HG02973 (cell line): ENCODE data around the gene STARD3.
"Not testable (repeated sequence)": the region's sequence is repeated elsewhere in the genome, so short reads cannot be mapped to it uniquely, and the experiment has no call there.

Experiments
- ATAC-seq: cut with Tn5 transposase; IDR thresholded peaks from one replicate; pipeline ENCODE4 v1.9.1; 2021; ENCODE audit warnings: moderate library complexity; ENCODE audit not compliant: unreplicated experiment

STARD3 gene

GRCh38 chr17:39706921-39707337 lies 70.0 kb downstream of the STARD3 start:
- ATAC-seq, result no peak

GRCh38 chr17:39709319-39709997 lies 72.5 kb downstream of the STARD3 start:
- ATAC-seq, result no peak

- ATAC-seq, result no peak
These were observed 73.3 kb downstream of the STARD3 start for GRCh38 chr17:39709998-39710964.

GRCh38 chr17:39711071-39711470 lies 74.1 kb downstream of the STARD3 start:
- ATAC-seq, result not testable (repeated sequence)

GRCh38 chr17:39711851-39712250 lies 74.9 kb downstream of the STARD3 start:
- ATAC-seq, result no peak
